Neural progenitor cell (in vitro differentiated cells): ENCODE data around the gene TRMT6. TPM values are rescaled to one million over a fixed set of nuclear protein-coding genes. Genes with fewer than 3 reads are reported as not detected.
A peak's percentile ranks its signal among the peaks of the same experiment; 100 is the strongest.

ENCODE experiments used
- DNase-seq: peaks from one replicate; pipeline ENCODE4 v3.0.0-alpha.2; 2016; ENCODE audit warnings: low spot score
- H2AFZ ChIP-seq: fragments of 200-600 bp; sonication (generic); replicated peaks from 2 replicates; pipeline ENCODE4 v1.6.1; 2016; ENCODE audit warnings: antibody characterized with exemption
- H3F3A ChIP-seq: fragments of 200-600 bp; sonication (generic); 2 replicates; pipeline ENCODE4 v1.6.1; 2016; ENCODE audit warnings: antibody characterized with exemption, low read depth
- H3K27ac ChIP-seq: fragments of 200-600 bp; sonication (generic); 2 replicates; pipeline ENCODE4 v1.5.1; 2016; ENCODE audit warnings: mild to moderate bottlenecking
- H3K27me3 ChIP-seq: fragments of 200-600 bp; sonication (generic); 2 replicates; pipeline ENCODE4 v1.6.1; 2016; ENCODE audit warnings: mild to moderate bottlenecking, moderate library complexity
- H3K36me3 ChIP-seq: fragments of 200-600 bp; sonication (generic); 2 replicates; pipeline ENCODE4 v1.5.1; 2016
- H3K4me1 ChIP-seq: fragments of 200-600 bp; sonication (generic); 2 replicates; pipeline ENCODE4 v1.6.1; 2016; ENCODE audit warnings: mixed run types
- H3K4me2 ChIP-seq: fragments of 200-600 bp; sonication (generic); 2 replicates; pipeline ENCODE4 v1.6.1; 2016
- H3K4me3 ChIP-seq: fragments of 200-600 bp; sonication (generic); 2 replicates; pipeline ENCODE4 v1.5.1; 2016
- H3K79me2 ChIP-seq: fragments of 200-600 bp; sonication (generic); 2 replicates; pipeline ENCODE4 v1.6.1; 2016; ENCODE audit warnings: low read depth
- H3K9ac ChIP-seq: fragments of 200-600 bp; sonication (generic); 2 replicates; pipeline ENCODE4 v1.6.1; 2016
- H3K9me3 ChIP-seq: fragments of 200-600 bp; sonication (generic); 2 replicates; pipeline ENCODE4 v1.5.1; 2016; ENCODE audit warnings: low read depth
- H4K20me1 ChIP-seq: fragments of 200-600 bp; sonication (generic); 2 replicates; pipeline ENCODE4 v1.6.1; 2016; ENCODE audit warnings: low read depth
- H3K27ac Mint-ChIP-seq: 3 replicates; pipeline ENCODE4 v1.8.0; 2021; ENCODE audit warnings: mixed read lengths
- H3K27me3 Mint-ChIP-seq: 2 replicates; pipeline ENCODE4 v1.8.0; 2022; ENCODE audit warnings: low read depth, mild to moderate bottlenecking, inconsistent platforms, moderate library complexity, mixed read lengths; ENCODE audit not compliant: insufficient read depth
- H3K36me3 Mint-ChIP-seq: 3 replicates; pipeline ENCODE4 v1.8.0; 2021; ENCODE audit warnings: mixed read lengths
- H3K4me1 Mint-ChIP-seq: 3 replicates; pipeline ENCODE4 v1.8.0; 2021; ENCODE audit warnings: mixed read lengths
- H3K4me3 Mint-ChIP-seq: 3 replicates; pipeline ENCODE4 v1.8.0; 2021; ENCODE audit warnings: mild to moderate bottlenecking, moderate library complexity, mixed read lengths
- H3K9me3 Mint-ChIP-seq: 3 replicates; pipeline ENCODE4 v1.8.0; 2020; ENCODE audit warnings: mixed read lengths
- EZH2 ChIP-seq: fragments of 200-600 bp; sonication (generic); IDR thresholded peaks from 2 replicates; pipeline ENCODE4 v1.6.1; 2017; ENCODE audit warnings: antibody characterized with exemption, mild to moderate bottlenecking, moderate library complexity
- EZH2phosphoT487 ChIP-seq: fragments of 200-600 bp; sonication (generic); IDR thresholded peaks from 2 replicates; pipeline ENCODE4 v1.6.1; 2017; ENCODE audit warnings: antibody characterized with exemption
- total RNA-seq: library from RNA; depleted of rRNA; stranded (reverse); fragments of >200 nt; gene quantifications from 2 replicates; pipeline ENCODE4 v1.2.3, GENCODE V29; 2015; ENCODE audit warnings: low replicate concordance
- TF ChIP-seq, protein P1 (sequence below): fragments of 200-600 bp; sonication (generic); IDR thresholded peaks from 2 replicates; pipeline ENCODE4 v1.5.1; 2017; ENCODE audit warnings: antibody characterized with exemption, mild to moderate bottlenecking

Gene TRMT6
- total RNA-seq, 1 donor from 2014 or later = 11.1 TPM

DNA sequence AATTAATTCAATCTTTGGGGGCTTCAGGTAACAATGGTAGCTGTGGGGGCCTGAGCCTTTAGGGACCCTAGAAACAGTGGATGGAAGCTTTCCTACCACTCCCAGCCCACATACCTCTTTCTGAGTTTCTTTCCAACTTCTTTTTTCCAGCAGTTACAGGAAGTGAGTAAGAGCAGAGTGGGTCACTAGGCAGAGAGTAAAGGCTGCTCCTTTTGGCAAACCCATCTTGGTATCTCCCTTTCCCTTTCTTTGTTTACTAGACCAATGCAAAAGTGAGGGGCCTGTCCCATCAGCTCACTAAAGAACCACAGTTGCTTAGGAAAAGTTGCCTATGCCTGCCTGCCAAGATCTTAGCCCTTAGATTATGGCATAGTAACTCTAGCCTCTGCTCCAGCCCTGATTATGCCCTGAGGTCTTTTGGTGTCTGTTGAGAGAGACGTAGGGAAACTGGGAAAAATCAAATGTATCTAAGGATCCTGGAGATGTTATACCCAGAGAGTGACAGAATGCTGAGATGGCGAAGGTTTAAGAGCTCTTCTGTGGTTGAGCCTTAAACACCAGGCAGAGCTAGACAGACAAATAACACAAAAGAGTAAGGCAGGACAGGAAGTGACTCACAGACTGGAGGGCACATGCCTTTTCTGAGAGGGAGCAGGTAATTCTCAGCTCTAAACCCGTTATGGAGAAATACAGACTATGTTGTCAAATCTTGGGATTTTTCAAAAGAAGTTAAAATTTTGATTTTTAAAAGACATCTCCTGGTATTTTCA, 31.3 kb downstream of the TRMT6 start:
- H3F3A ChIP-seq = no peaks in the 10 kb centered on the region
- no peak for DNase-seq
- H2AFZ ChIP-seq = peak overlapping the region; percentile 13
- Mint-ChIP-seq H3K36me3 (no peaks in the 10 kb centered on the region), H3K4me1 (peaks cover 9% of the 10 kb centered on the region), H3K27ac (no peak overlapping the region), H3K27me3 (peaks cover 2% of the 10 kb centered on the region), H3K4me3 (no peak overlapping the region), H3K9me3 (no peaks in the 10 kb centered on the region)
- H3K27ac ChIP-seq = no peak overlapping the region
- no peaks in the 10 kb centered on the region for H3K27me3 ChIP-seq
- no peaks in the 10 kb centered on the region for H3K79me2 ChIP-seq
- no peak overlapping the region for H3K4me2 ChIP-seq
- no peaks in the 10 kb centered on the region for H4K20me1 ChIP-seq
- no peaks in the 10 kb centered on the region for H3K4me1 ChIP-seq
- no peak overlapping the region for H3K4me3 ChIP-seq
- no peak overlapping the region for H3K9ac ChIP-seq
- no peaks in the 10 kb centered on the region for H3K9me3 ChIP-seq
- TF ChIP-seq, protein P1, sequence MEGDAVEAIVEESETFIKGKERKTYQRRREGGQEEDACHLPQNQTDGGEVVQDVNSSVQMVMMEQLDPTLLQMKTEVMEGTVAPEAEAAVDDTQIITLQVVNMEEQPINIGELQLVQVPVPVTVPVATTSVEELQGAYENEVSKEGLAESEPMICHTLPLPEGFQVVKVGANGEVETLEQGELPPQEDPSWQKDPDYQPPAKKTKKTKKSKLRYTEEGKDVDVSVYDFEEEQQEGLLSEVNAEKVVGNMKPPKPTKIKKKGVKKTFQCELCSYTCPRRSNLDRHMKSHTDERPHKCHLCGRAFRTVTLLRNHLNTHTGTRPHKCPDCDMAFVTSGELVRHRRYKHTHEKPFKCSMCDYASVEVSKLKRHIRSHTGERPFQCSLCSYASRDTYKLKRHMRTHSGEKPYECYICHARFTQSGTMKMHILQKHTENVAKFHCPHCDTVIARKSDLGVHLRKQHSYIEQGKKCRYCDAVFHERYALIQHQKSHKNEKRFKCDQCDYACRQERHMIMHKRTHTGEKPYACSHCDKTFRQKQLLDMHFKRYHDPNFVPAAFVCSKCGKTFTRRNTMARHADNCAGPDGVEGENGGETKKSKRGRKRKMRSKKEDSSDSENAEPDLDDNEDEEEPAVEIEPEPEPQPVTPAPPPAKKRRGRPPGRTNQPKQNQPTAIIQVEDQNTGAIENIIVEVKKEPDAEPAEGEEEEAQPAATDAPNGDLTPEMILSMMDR = no peak
- TF ChIP-seq EZH2phosphoT487 (no peak), EZH2 (no peak)
- no peaks in the 10 kb centered on the region for H3K36me3 ChIP-seq

- Histone ChIP-seq H3K27ac (no peak overlapping the region), H4K20me1 (no peaks in the 10 kb centered on the region), H3K9ac (no peak overlapping the region), H3K4me1 (peaks cover 15% of the 10 kb centered on the region), H3K9me3 (no peaks in the 10 kb centered on the region), H3K79me2 (no peaks in the 10 kb centered on the region), H3K36me3 (no peaks in the 10 kb centered on the region), H3F3A (peaks cover 20% of the 10 kb centered on the region), H3K27me3 (peaks cover 15% of the 10 kb centered on the region), H3K4me2 (no peak overlapping the region), H2AFZ (no peak overlapping the region), H3K4me3 (no peak overlapping the region)
- peaks cover 4% of the 10 kb centered on the region for H3K27me3 Mint-ChIP-seq
- H3K4me3 Mint-ChIP-seq = no peak overlapping the region
- no peaks in the 10 kb centered on the region for H3K9me3 Mint-ChIP-seq
- H3K36me3 Mint-ChIP-seq = no peaks in the 10 kb centered on the region
- TF ChIP-seq, protein P1 = no peak
- TF ChIP-seq EZH2phosphoT487 (no peak), EZH2 (no peak)
- H3K4me1 Mint-ChIP-seq = peaks cover 18% of the 10 kb centered on the region
- H3K27ac Mint-ChIP-seq = no peak overlapping the region
- no peak for DNase-seq
Observed at GRCh38 chr20:5914859-5915258, 35.5 kb downstream of the TRMT6 start.

- no peak for DNase-seq
- Mint-ChIP-seq H3K9me3 (no peaks in the 10 kb centered on the region), H3K4me1 (peaks cover 11% of the 10 kb centered on the region), H3K4me3 (no peak overlapping the region), H3K27ac (no peak overlapping the region), H3K36me3 (no peaks in the 10 kb centered on the region), H3K27me3 (peaks cover 5% of the 10 kb centered on the region)
- peaks cover 21% of the 10 kb centered on the region for H3F3A ChIP-seq
- H4K20me1 ChIP-seq = no peaks in the 10 kb centered on the region
- H3K4me3 ChIP-seq = no peak overlapping the region
- H3K9ac ChIP-seq = no peak overlapping the region
- no peak overlapping the region for H3K27ac ChIP-seq
- H3K27me3 ChIP-seq = peaks cover 15% of the 10 kb centered on the region
- TF ChIP-seq, protein P1 = no peak
- TF ChIP-seq EZH2phosphoT487 = no peak
- no peak for TF ChIP-seq EZH2
- H2AFZ ChIP-seq = no peak overlapping the region
- no peaks in the 10 kb centered on the region for H3K79me2 ChIP-seq
- no peak overlapping the region for H3K4me2 ChIP-seq
- no peaks in the 10 kb centered on the region for H3K9me3 ChIP-seq
- no peaks in the 10 kb centered on the region for H3K36me3 ChIP-seq
- peaks cover 15% of the 10 kb centered on the region for H3K4me1 ChIP-seq
Observed at GRCh38 chr20:5913166-5913565, 37.2 kb downstream of the TRMT6 start.
